ENCODE measurements around the gene KCNS1.
"Not testable (repeated sequence)": the region's sequence is repeated elsewhere in the genome, so short reads cannot be mapped to it uniquely, and the experiment has no call there.

Gene KCNS1

GRCh38 chr20:45080867-45081624 is 19.9 kb downstream of the KCNS1 start:
- DNase-seq (ENCODE audit: low read depth in 4 of 4, low spot score in 1 of 4) = no peak

- no peak for DNase-seq (ENCODE audit: low read depth in 4 of 4, low spot score in 1 of 4)
Observed at GRCh38 chr20:45077559-45077958, 23.4 kb downstream of the KCNS1 start.

- DNase-seq (ENCODE audit: low read depth in 4 of 4, low spot score in 1 of 4) = no peak
Observed at GRCh38 chr20:45073221-45073620, 27.7 kb downstream of the KCNS1 start.

- DNase-seq (ENCODE audit: low read depth in 4 of 4, low spot score in 1 of 4) = no peak
Observed at GRCh38 chr20:45072066-45072465, 28.9 kb downstream of the KCNS1 start.

GRCh38 chr20:45070932-45071632 is 29.8 kb downstream of the KCNS1 start:
- DNase-seq (ENCODE audit: low read depth in 4 of 4, low spot score in 1 of 4) = no peak

- no peak for DNase-seq (ENCODE audit: low read depth in 4 of 4, low spot score in 1 of 4)
Observed at GRCh38 chr20:45069261-45069660, 31.7 kb downstream of the KCNS1 start.

- no peak for DNase-seq (ENCODE audit: low read depth in 4 of 4, low spot score in 1 of 4)
Observed at GRCh38 chr20:45067558-45067957, 33.4 kb downstream of the KCNS1 start.

- DNase-seq (ENCODE audit: low read depth in 4 of 4, low spot score in 1 of 4) = no peak
Observed at GRCh38 chr20:45067087-45067486, 33.8 kb downstream of the KCNS1 start.

- DNase-seq (ENCODE audit: low read depth in 4 of 4, low spot score in 1 of 4) = no peak
Observed at GRCh38 chr20:45066372-45066771, 34.6 kb downstream of the KCNS1 start.

- no peak for DNase-seq (ENCODE audit: low read depth in 4 of 4, low spot score in 1 of 4)
Observed at GRCh38 chr20:45064812-45065211, 36.1 kb downstream of the KCNS1 start.

- not testable (repeated sequence) for DNase-seq (ENCODE audit: low read depth in 4 of 4, low spot score in 1 of 4)
Observed at GRCh38 chr20:45063107-45063506, 37.8 kb downstream of the KCNS1 start.

GRCh38 chr20:45061244-45061643 is 39.7 kb downstream of the KCNS1 start:
- no peak for DNase-seq (ENCODE audit: low read depth in 4 of 4, low spot score in 1 of 4)

GRCh38 chr20:45060294-45060693 is 40.6 kb downstream of the KCNS1 start:
- DNase-seq (ENCODE audit: low read depth in 4 of 4, low spot score in 1 of 4) = no peak

GRCh38 chr20:45059022-45059728 is 41.8 kb downstream of the KCNS1 start:
- no peak for DNase-seq (ENCODE audit: low read depth in 4 of 4, low spot score in 1 of 4)

GRCh38 chr20:45058168-45058850 is 42.6 kb downstream of the KCNS1 start:
- no peak for DNase-seq (ENCODE audit: low read depth in 4 of 4, low spot score in 1 of 4)

GRCh38 chr20:45056473-45057173 is 44.3 kb downstream of the KCNS1 start:
- no peak for DNase-seq (ENCODE audit: low read depth in 4 of 4, low spot score in 1 of 4)

- DNase-seq (ENCODE audit: low read depth in 4 of 4, low spot score in 1 of 4) = no peak
Observed at GRCh38 chr20:45055056-45055455, 45.9 kb downstream of the KCNS1 start.

- no peak for DNase-seq (ENCODE audit: low read depth in 4 of 4, low spot score in 1 of 4)
Observed at GRCh38 chr20:45053430-45054351, 47.2 kb downstream of the KCNS1 start.

- DNase-seq (ENCODE audit: low read depth in 4 of 4, low spot score in 1 of 4) = no peak
Observed at GRCh38 chr20:45052698-45053429, 48.1 kb downstream of the KCNS1 start.
